GM12878 (cell line): ENCODE data around the gene SUSD5. TPM values are rescaled to one million over a fixed set of nuclear protein-coding genes. Genes with fewer than 3 reads are reported as not detected.

ENCODE experiments used
- ATAC-seq: fragments of 200-7000 bp; cut with Tn5 transposase; 3 replicates; pipeline ENCODE4 v1.9.1; 2020; ENCODE audit warnings: mild to moderate bottlenecking, moderate library complexity
- BruUV-seq: library from RNA; stranded (reverse); fragments of 400-500 nt; replicated peaks from 2 replicates; lab custom pipeline; 2021; lab: Mats Ljungman, UMichigan
- CTCF ChIA-PET: fragments of 300-600 bp; sonication (Branson Sonifier 250); formaldehyde crosslinking; extraction: SDS; loops from one replicate; lab custom pipeline; 2021; ENCODE audit warnings: inconsistent platforms; lab: Yijun Ruan, JAX
- POLR2A ChIA-PET: fragments of 350-600 bp; formaldehyde crosslinking; extraction: SDS; loops from one replicate; lab custom pipeline; 2021; ENCODE audit warnings: inconsistent platforms; lab: Charles Lee
- RAD21 ChIA-PET: fragments of 300-600 bp; sonication (Branson Sonifier 250); formaldehyde crosslinking; loops from one replicate; lab custom pipeline; 2023; ENCODE audit warnings: antibody characterized with exemption; ENCODE audit not compliant: unreplicated experiment; lab: Charles Lee
- SMC1A ChIA-PET: fragments of 300-600 bp; sonication (Branson Sonifier 250); formaldehyde crosslinking; loops from one replicate; lab custom pipeline; 2023; ENCODE audit not compliant: unreplicated experiment, uncharacterized antibody; lab: Charles Lee
- DNase-seq: peaks from one replicate; pipeline ENCODE4 v3.0.0-alpha.2; 2011; ENCODE audit warnings: low read depth, low spot score
- FAIRE-seq: peaks from 3 replicates; lab custom pipeline; 2011; peaks lifted over from hg19 to GRCh38; lab: Jason Lieb, UNC
- H2AFZ ChIP-seq: 2 replicates; pipeline ENCODE4 v1.6.0; 2011; ENCODE audit warnings: low read depth, low read length, control low read depth; ENCODE audit not compliant: control insufficient read depth
- H3K27ac ChIP-seq: 2 replicates; pipeline ENCODE4 v1.5.1; 2011; ENCODE audit warnings: control low read depth; ENCODE audit not compliant: control insufficient read depth, insufficient read depth
- H3K27me3 ChIP-seq, 2 experiments: replicated peaks in 1 of 2; 2 replicates each; pipeline versions ENCODE4 v1.6.0 to v1.6.1; 2011; ENCODE audit warnings: low read length in 1 of 2; ENCODE audit not compliant: control insufficient read depth in 2 of 2, insufficient read depth in 2 of 2
- H3K36me3 ChIP-seq, 2 experiments: 2 replicates each; pipeline ENCODE4 v1.5.1; 2011; ENCODE audit warnings: low read length in 1 of 2; ENCODE audit not compliant: control insufficient read depth in 2 of 2, insufficient read depth in 2 of 2
- H3K4me1 ChIP-seq: 2 replicates; pipeline ENCODE4 v1.6.1; 2011; ENCODE audit warnings: mild to moderate bottlenecking, low read length, moderate library complexity, mixed read lengths; ENCODE audit not compliant: control insufficient read depth, insufficient read depth
- H3K4me2 ChIP-seq: 2 replicates; pipeline ENCODE4 v1.6.0; 2011; ENCODE audit warnings: control low read depth; ENCODE audit not compliant: control insufficient read depth, insufficient read depth
- H3K4me3 ChIP-seq: fragments of 200-600 bp; sonication (generic); 2 replicates; pipeline ENCODE4 v1.5.1; 2016
- H3K79me2 ChIP-seq: 2 replicates; pipeline ENCODE4 v1.6.0; 2011; ENCODE audit warnings: low read length; ENCODE audit not compliant: control insufficient read depth, insufficient read depth
- H3K9ac ChIP-seq: 2 replicates; pipeline ENCODE4 v1.8.0; 2011; ENCODE audit warnings: low read length, control low read depth, mixed read lengths; ENCODE audit not compliant: control insufficient read depth, insufficient read depth
- H3K9me3 ChIP-seq: replicated peaks from 3 replicates; pipeline ENCODE4 v1.5.1; 2011; ENCODE audit warnings: mild to moderate bottlenecking, low read length; ENCODE audit not compliant: control insufficient read depth, insufficient read depth
- H4K20me1 ChIP-seq: 2 replicates; pipeline ENCODE4 v1.6.0; 2011; ENCODE audit not compliant: control insufficient read depth, insufficient read depth
- BMI1 ChIP-seq: fragments of 450-650 bp; IDR thresholded peaks from 2 replicates; pipeline ENCODE4 v1.6.1; 2016; ENCODE audit warnings: mild to moderate bottlenecking, moderate library complexity, borderline replicate concordance
- MLLT1 ChIP-seq: fragments of 450-650 bp; IDR thresholded peaks from 2 replicates; pipeline ENCODE4 v1.6.1; 2016; ENCODE audit warnings: mild to moderate bottlenecking
- SREBF2 ChIP-seq: IDR thresholded peaks from 2 replicates; pipeline ENCODE4 v1.6.1; 2012; ENCODE audit warnings: mild to moderate bottlenecking, low read length
- WGBS: methylation state at CpG from one replicate; pipeline ENCODE4 v1.1.6; 2016; ENCODE audit warnings: low lambda C conversion rate; ENCODE audit not compliant: insufficient replicate concordance, insufficient coverage; ENCODE audit errors: missing lambda C conversion rate; 5-methylcytosine and 5-hydroxymethylcytosine counted together
- in situ Hi-C: fragments of 300-500 bp; cut with MboI; formaldehyde crosslinking; loops from 9 replicates; pipeline ENCODE4 v1.14.3; 2018; ENCODE audit warnings: mixed read lengths
- intact Hi-C: fragments of 100-400 bp; cut with micrococcal nuclease; formaldehyde crosslinking; loops from one replicate; pipeline ENCODE4 v1.14.2; 2022; ENCODE audit not compliant: unreplicated experiment
- polyA plus RNA-seq, 11 experiments: library from polyadenylated mRNA; depleted of rRNA in 4 of 11; unstranded in 6 of 11; stranded (reverse) in 5 of 11; fragments of >200 nt; fragmentation: Nextera tagmentation in 4 of 11; fragmentation: Illumina TruSeq in 1 of 11; extraction: Ambion mirVana in 4 of 11; extraction: Trizol in 1 of 11; gene quantifications; 1 replicate in 1 of 11; 2 replicates in 10 of 11; pipeline versions ENCODE4 v1.2.1 to v1.2.3, GENCODE V29; 2011 to 2016; ENCODE audit warnings: inconsistent platforms in 2 of 11, missing spikeins in 2 of 11, low read depth in 1 of 11
- total RNA-seq, 4 experiments: library from RNA; depleted of rRNA in 3 of 4; stranded (reverse); fragments of >200 nt in 3 of 4; fragmentation: Illumina TruSeq in 1 of 4; extraction: Trizol in 1 of 4; gene quantifications; 2 replicates each; pipeline versions ENCODE4 v1.2.1 to v1.2.3, GENCODE V29; 2013 to 2021
- TF ChIP-seq, protein P1 (sequence below): fragments of 450-650 bp; formaldehyde crosslinking; IDR thresholded peaks from 2 replicates; pipeline ENCODE4 v1.5.0; 2022; ENCODE audit warnings: mild to moderate bottlenecking, missing genetic modification characterization

The SUSD5 gene
- total and polyA plus RNA-seq, 10 of the 15 experiments (the other 5 are each of a cell fraction or from before 2014, with no cell fraction given): 0.01 to 0.05 (median 0.03) TPM; not detected in 4

DNA sequence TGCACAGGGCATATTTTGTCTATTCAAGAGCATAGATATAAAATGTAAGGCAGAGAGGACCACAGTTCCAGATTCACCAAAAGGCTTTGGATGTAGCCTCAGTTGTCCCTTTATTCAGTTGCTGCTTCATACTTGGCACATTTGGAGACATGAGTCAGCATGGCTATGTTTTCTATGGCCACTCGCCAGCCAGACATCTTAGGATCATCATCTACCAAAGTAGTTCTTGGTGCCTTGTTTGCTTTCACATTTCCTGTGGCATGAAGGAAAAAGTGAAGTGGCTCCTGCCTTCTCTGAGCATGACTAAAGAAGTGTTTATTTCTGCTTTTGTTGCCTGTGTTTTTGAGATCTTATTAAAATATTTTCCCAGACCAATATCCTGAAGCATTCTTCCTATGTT, 7.2 kb downstream of the SUSD5 start:
- no peak for FAIRE-seq
- no peak for ATAC-seq
- WGBS: 0% methylated on average over 1 of the region's 1 CpG
- no peaks in the 10 kb centered on the region for H4K20me1 ChIP-seq
- H3K27me3 ChIP-seq: no peaks in the 10 kb centered on the region; a peak in 1 of 4 replicates
- H3K9me3 ChIP-seq: no peaks in the 10 kb centered on the region; the same call in 2 of the 3 replicates
- no peak overlapping the region for H3K4me3 ChIP-seq
- no peaks in the 10 kb centered on the region for H3K4me1 ChIP-seq
- H3K27ac ChIP-seq: no peak overlapping the region
- no peak for TF ChIP-seq SREBF2
- TF ChIP-seq, protein P1, sequence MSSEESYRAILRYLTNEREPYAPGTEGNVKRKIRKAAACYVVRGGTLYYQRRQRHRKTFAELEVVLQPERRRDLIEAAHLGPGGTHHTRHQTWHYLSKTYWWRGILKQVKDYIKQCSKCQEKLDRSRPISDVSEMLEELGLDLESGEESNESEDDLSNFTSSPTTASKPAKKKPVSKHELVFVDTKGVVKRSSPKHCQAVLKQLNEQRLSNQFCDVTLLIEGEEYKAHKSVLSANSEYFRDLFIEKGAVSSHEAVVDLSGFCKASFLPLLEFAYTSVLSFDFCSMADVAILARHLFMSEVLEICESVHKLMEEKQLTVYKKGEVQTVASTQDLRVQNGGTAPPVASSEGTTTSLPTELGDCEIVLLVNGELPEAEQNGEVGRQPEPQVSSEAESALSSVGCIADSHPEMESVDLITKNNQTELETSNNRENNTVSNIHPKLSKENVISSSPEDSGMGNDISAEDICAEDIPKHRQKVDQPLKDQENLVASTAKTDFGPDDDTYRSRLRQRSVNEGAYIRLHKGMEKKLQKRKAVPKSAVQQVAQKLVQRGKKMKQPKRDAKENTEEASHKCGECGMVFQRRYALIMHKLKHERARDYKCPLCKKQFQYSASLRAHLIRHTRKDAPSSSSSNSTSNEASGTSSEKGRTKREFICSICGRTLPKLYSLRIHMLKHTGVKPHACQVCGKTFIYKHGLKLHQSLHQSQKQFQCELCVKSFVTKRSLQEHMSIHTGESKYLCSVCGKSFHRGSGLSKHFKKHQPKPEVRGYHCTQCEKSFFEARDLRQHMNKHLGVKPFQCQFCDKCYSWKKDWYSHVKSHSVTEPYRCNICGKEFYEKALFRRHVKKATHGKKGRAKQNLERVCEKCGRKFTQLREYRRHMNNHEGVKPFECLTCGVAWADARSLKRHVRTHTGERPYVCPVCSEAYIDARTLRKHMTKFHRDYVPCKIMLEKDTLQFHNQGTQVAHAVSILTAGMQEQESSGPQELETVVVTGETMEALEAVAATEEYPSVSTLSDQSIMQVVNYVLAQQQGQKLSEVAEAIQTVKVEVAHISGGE (CRISPR knock-in tag): no peak
- no peak for TF ChIP-seq BMI1
- no peak for TF ChIP-seq MLLT1
- H2AFZ ChIP-seq: no peak overlapping the region
- RAD21 ChIA-PET: no interaction called here
- no peaks in the 10 kb centered on the region for H3K79me2 ChIP-seq
- CTCF ChIA-PET: no interaction called here
- SMC1A ChIA-PET: no interaction called here
- no TSS peak for BruUV-seq
- intact Hi-C loops: no loop called here
- no peak overlapping the region for H3K4me2 ChIP-seq
- H3K9ac ChIP-seq: no peak overlapping the region
- in situ Hi-C loops: no loop called here
- DNase-seq: no peak
- H3K36me3 ChIP-seq: no peaks in the 10 kb centered on the region
- POLR2A ChIA-PET: no interaction called here
